Kidney capillary endothelial cell (primary cell): ENCODE measurements around the gene GON4L.
"Not testable (repeated sequence)": the region's sequence is repeated elsewhere in the genome, so short reads cannot be mapped to it uniquely, and the experiment has no call there.

Source experiments
- DNase-seq: peaks from one replicate; pipeline ENCODE4 v3.0.0-alpha.2; 2018; ENCODE audit warnings: low spot score

Gene GON4L

GRCh38 chr1:155877945-155878344 is 20.9 kb upstream of the GON4L start:
- DNase-seq = no peak

- DNase-seq = no peak
Measured at GRCh38 chr1:155873860-155874259, 16.8 kb upstream of the GON4L start.

GRCh38 chr1:155872527-155872926 is 15.5 kb upstream of the GON4L start:
- no peak for DNase-seq

- DNase-seq = no peak
Measured at GRCh38 chr1:155871390-155871789, 14.4 kb upstream of the GON4L start.

- DNase-seq = no peak
Measured at GRCh38 chr1:155867766-155868165, 10.8 kb upstream of the GON4L start.

- no peak for DNase-seq
Measured at GRCh38 chr1:155864393-155864792, 7.4 kb upstream of the GON4L start.

- DNase-seq = no peak
Measured at GRCh38 chr1:155861896-155862295, 4.9 kb upstream of the GON4L start.

GRCh38 chr1:155860970-155861510 is 4.0 kb upstream of the GON4L start:
- DNase-seq = no peak

GRCh38 chr1:155859881-155860871 is 3.2 kb upstream of the GON4L start:
- peak; percentile 76 for DNase-seq

GRCh38 chr1:155859234-155859829 is 2.3 kb upstream of the GON4L start, which contains the start of gene SYT11:
Gene SYT11, plus strand, starts transcription at chr1:155859567. Its CDS starts 195 bp downstream, at chr1:155859762.
- DNase-seq = peak; percentile 94

- DNase-seq = no peak
Measured at GRCh38 chr1:155858800-155859233, 1.8 kb upstream of the GON4L start.

GRCh38 chr1:155856257-155856974 is 598 bp downstream of the GON4L start:
- no peak for DNase-seq

GRCh38 chr1:155850345-155850744 is 6.7 kb downstream of the GON4L start:
- DNase-seq = no peak

GRCh38 chr1:155847823-155848529 is 9.0 kb downstream of the GON4L start:
- no peak for DNase-seq

GRCh38 chr1:155844860-155845421 is 12.1 kb downstream of the GON4L start:
- DNase-seq = no peak

- DNase-seq = no peak
Measured at GRCh38 chr1:155840386-155840785, 16.6 kb downstream of the GON4L start.

- no peak for DNase-seq
Measured at GRCh38 chr1:155835548-155835947, 21.5 kb downstream of the GON4L start.

GRCh38 chr1:155834927-155835399 is 22.1 kb downstream of the GON4L start:
- DNase-seq = not testable (repeated sequence)

GRCh38 chr1:155834296-155834926 is 22.6 kb downstream of the GON4L start:
- no peak for DNase-seq

GRCh38 chr1:155833665-155834295 is 23.2 kb downstream of the GON4L start:
- DNase-seq = no peak
